Left colon (tissue), 2 donors: ENCODE data around the gene DAZAP2. TPM values are rescaled to one million over a fixed set of nuclear protein-coding genes. Genes with fewer than 3 reads are reported as not detected.
"Not testable (repeated sequence)": the region's sequence is repeated elsewhere in the genome, so short reads cannot be mapped to it uniquely, and the experiment has no call there.

Experiments
- ATAC-seq: fragments of 200-7000 bp; cut with Tn5 transposase; one replicate; pipeline ENCODE4 v1.9.1; 2020; ENCODE audit warnings: mild to moderate bottlenecking, moderate library complexity
- DNase-seq, 2 donors: peaks; one replicate each; pipeline ENCODE4 v3.0.0-alpha.2; 2020
- intact Hi-C, 2 donors: fragments of 100-400 bp; cut with DNase I in 1 of 2; cut with micrococcal nuclease in 1 of 2; formaldehyde crosslinking; loops; one replicate each; pipeline versions ENCODE4 v1.11.2 to v1.14.0; 2022; cut with DNase I, micrococcal nuclease
- total RNA-seq, 2 donors: library from RNA; stranded (reverse); fragmentation: NEBNext Ultra II Directional; extraction: Animal tissue kit (Norgen Biotek cat#: 25700); gene quantifications; one replicate each; pipeline ENCODE4 v1.2.1, GENCODE V29; 2021
- donor health status: DM: no; HTN: no; CAD: no.
- donor health status: DM: yes; HTN: yes; CAD: no.

The DAZAP2 gene
- total RNA-seq, 2 donors from 2014 or later: 300 to 304 TPM

DNA sequence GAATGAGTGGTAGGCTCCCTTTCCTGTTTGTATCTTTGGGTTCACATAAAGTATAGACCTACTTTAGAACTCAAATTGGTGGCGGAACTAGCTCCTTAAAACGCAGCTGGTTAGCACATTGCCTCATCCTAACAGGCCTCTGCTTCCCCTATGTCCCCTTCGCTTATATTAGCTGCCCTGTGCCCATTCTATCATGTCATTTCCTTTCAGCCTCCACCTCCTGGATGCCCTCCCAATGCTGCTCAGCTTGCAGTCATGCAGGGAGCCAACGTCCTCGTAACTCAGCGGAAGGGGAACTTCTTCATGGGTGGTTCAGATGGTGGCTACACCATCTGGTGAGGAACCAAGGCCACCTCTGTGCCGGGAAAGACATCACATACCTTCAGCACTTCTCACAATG lies 3.5 kb downstream of the DAZAP2 start:
- no peak for ATAC-seq
- no peak for DNase-seq
- intact Hi-C loops: no loop called here

DNA sequence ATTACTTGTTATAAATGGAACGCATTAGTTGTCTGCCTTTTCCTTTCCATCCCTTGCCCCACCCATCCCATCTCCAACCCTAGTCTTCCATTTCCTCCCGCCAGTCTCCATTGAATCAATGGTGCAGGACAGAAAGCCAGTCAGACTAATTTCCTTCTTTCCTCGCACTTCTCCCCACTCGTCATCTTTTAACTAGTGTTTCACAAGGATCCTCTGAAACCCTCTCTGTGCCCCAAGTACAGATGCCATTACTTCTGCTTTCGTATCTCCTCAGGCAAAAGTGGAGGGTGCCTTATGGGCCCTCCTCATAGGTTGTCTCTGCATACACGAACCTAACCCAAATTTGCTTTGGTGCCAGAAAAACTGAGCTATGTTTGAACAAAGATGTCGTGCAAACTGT lies 4.2 kb downstream of the DAZAP2 start:
- intact Hi-C loops: no loop called here
- ATAC-seq (no peak), DNase-seq (no peak)

DNA sequence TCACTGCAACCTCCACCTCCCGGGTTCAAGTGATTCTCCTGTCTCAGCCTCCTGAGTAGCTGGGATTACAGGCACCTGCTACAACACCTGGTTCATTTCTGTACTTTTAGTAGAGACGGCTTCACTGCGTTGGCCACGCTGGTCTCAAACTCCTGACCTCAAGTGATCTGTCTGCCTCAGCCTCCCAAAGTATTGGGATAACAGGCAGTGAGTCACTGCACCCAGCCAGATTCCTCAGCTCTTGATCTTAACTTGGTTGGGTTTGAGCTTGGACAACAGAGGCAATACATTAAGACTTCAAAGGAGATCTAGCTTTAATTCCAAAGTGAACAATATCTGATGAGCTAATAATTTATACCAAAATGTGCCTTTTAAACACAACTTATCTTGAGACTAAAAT lies 5.6 kb downstream of the DAZAP2 start:
- intact Hi-C loops: no loop called here
- ATAC-seq (no peak), DNase-seq (no peak)

GRCh38 chr12:51245476-51246253 lies 7.0 kb downstream of the DAZAP2 start:
- intact Hi-C loops: no loop called here
- DNase-seq (no peak), ATAC-seq (no peak)

DNA sequence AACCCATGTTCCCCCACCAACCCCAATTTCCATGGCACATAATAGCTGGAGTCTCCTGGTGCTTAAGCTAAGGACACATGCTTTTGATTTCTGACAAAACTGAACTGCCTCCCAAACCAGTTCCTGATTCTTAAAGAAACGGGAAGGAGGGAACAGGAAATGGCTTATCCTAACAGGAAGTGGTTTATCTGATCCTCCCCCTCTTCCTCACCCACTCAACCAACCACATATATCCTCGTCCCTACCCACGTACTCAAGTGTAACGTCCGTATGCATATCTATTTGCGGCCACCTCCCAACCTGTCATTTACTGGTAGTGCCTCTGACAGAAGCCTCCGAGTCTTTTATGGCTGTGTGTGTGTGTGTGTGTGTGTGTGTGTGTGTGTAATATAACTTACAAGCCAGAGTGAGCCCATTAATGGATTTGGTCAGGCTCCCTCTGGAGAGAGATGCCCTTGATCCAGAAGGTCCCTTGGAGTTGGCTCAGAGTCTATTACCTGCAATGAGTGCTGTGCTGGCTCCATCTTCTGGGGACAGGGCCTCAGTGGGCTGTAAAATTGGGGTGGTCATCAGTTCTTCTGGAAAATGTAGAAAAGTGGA lies 7.7 kb downstream of the DAZAP2 start:
- no peak for DNase-seq
- intact Hi-C loops: no loop called here
- peak; percentile 72 for ATAC-seq

- intact Hi-C loops: no loop called here
- peak; percentile 13 for ATAC-seq
- DNase-seq: no peak
Observed at GRCh38 chr12:51247523-51248206, 9.0 kb downstream of the DAZAP2 start.

- DNase-seq (no peak), ATAC-seq (no peak)
- intact Hi-C loops: loop anchor here in 1 of 2 donors (10.0 kb wide), 1 partner anchor 92 kb away; the partner anchor contains the start of gene CELA1
Observed at GRCh38 chr12:51253276-51253675, 14.7 kb downstream of the DAZAP2 start.

GRCh38 chr12:51254536-51254935 lies 15.9 kb downstream of the DAZAP2 start:
- intact Hi-C loops: loop anchor here in 1 of 2 donors (10.0 kb wide), 1 partner anchor 90 kb away; the partner anchor contains the start of gene CELA1
- ATAC-seq (no peak), DNase-seq (no peak)

DNA sequence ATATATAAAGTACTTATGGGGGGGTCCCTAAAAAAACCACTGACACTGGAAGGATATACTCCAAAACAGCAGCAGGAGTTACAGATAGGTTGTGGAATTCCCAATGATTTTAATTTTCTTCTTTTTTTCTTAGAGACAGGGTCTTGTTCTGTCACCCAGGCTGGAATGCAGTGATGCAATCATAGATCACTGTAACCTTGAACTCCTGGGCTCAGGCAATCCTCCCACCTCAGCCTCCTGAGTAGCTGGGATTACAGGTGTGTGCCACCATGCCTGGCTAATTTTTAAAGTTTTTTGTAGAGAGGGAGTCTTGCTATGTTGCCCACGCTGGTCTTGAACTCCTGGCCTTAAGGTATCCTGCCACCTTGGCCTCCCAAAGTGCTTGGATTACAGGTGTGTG lies 21.0 kb downstream of the DAZAP2 start:
- intact Hi-C loops: loop anchor here in 1 of 2 donors (10.0 kb wide), 1 partner anchor 85 kb away; the partner anchor contains the start of gene CELA1
- not testable (repeated sequence) for ATAC-seq, DNase-seq

GRCh38 chr12:51262758-51263177 lies 24.1 kb downstream of the DAZAP2 start:
- DNase-seq: peak; percentile 75 to 85
- ATAC-seq: peak; percentile 94
- intact Hi-C loops: no loop called here

DNA sequence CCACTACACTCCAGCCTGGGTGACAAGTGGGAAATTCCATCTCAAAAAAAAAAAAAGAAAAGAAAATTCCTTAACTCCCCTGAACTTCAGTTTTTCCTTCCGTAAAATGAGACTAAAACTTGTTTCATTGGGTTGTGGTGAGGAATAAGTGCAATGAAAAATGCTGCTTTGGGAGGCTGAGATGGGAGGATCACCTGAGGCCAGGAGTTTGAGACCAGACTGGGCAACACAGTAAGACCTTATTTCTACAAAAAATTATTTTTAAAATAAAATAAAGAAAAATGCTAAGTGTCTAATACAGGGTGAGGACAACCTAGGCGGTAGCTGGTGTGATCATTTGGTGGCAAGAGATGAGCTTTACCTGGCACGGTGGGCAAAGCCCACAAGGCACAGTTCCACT lies 24.7 kb downstream of the DAZAP2 start:
- no peak for ATAC-seq
- intact Hi-C loops: no loop called here
- no peak for DNase-seq

DNA sequence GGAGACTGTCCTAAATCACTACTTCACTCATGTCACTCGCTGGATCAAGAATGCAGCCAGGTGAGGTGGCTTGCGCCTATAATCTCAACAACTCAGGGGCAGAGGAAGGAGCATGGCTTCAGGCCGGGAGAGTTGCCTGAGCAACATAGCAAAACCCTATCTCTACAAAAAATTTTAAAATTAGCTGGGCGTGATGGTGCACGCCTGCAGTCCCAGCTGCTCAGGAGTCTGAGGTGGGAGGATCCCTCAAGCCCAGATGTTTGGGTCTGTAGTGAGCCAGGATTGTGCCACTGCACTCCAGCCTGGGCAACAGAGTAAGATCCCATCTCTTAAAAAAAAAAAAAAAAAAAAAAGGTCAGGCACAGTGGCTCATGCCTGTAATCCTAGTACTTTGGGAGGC lies 25.7 kb downstream of the DAZAP2 start:
- ATAC-seq (no peak), DNase-seq (no peak)
- intact Hi-C loops: no loop called here

- intact Hi-C loops: no loop called here
Observed at GRCh38 chr12:51265024-51265423, 26.4 kb downstream of the DAZAP2 start.

DNA sequence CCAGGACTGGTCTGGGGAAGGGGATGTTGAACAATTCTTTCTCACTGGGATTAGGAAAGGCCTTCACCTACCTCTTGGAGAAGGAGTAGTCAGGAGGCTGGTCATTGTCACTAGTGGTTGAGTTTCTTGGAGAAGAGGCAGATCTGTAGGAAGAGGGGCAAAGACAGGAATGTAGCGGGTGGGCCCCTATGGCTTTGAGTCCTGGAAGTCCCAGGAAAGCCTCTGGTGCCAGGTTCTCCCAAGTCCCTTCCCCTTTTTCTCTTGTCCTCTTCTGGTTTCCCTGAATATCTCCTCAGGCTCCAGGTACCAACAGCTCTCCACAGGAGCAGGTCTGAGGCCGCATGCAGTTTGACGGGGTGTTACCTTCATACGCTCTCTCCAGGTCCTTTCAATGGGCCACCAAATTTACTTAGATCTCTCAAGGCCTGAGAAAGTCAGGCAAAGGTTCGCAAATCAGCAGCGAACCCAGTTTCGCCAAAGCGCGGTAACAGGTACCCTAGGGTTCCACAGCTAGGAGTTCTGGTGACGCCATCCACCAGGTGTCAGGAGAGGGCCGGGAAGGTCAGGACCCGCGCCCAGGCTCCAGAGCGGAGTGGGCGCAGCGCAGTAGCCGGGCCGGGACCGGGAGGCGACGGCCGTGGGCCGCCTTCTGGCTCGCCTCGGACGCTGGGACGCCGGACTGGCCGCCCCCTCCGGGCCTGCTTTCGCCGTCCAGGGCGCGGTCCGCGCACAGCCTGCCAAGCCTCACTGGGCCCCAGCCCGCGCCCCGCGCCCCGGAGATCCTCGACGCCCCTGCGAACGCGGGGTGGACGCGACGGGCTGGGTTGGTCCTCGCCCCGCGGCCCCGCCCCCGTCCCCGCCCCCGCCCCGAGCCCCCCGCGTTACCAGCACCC lies 30.8 kb downstream of the DAZAP2 start:
- DNase-seq (peak; percentile 77 to 83), ATAC-seq (peak; percentile 66)
- intact Hi-C loops: no loop called here

More at GRCh38 chr12:51265024-51265423, 26.4 kb downstream of the DAZAP2 start:
- no peak for ATAC-seq
- no peak for DNase-seq

DNA sequence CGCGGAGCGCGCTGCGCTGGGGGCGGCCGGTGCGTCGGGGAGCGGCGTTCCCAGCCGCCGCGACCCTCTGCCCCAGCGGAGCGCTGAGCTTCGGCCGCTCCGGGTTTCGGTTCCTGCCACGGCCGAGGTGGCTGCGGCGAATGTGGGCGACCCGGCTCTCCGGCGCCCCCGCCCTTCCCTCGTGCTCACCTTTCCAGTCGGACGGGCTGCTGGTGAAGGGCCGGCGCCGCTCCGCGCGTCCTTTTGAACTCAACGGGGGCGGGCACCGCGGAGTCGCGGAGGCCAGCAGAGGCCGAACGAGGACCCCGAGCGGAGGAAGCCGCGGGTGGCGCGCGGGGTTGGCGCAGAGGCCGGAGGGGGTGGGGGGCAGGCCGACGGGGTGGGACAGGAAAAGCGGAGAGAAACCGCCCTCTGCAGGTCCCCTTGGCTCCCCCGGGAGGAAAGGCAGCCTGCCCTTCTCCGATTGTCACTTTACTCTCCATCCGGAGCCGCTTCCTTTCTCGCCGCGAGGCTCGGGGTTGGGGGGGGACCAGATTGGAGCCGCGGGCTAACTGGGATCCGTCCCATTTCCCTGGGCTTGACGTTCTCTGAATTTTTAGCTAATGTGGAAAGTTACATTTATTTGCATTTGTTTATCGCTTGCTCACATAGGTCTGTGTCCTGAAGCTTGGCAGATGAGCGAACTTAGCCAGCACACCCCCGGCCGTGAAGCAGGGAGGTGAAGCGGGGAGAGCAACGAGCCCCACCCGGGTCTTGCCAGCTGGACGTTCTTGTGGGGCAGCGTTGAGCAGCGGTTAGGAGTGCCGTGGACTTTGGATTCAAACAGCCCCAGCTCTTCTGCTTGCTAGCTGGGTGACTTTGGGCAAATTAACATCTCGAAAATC lies 31.7 kb downstream of the DAZAP2 start, which contains the start of gene SMAGP:
SMAGP (minus strand) TSS at position 349 of the 884 bp plus-strand sequence. CDS start 1,137 bp downstream, outside the sequence.
- DNase-seq (peak; percentile 86 to 90), ATAC-seq (peak; percentile 74)
- intact Hi-C loops: no loop called here

DNA sequence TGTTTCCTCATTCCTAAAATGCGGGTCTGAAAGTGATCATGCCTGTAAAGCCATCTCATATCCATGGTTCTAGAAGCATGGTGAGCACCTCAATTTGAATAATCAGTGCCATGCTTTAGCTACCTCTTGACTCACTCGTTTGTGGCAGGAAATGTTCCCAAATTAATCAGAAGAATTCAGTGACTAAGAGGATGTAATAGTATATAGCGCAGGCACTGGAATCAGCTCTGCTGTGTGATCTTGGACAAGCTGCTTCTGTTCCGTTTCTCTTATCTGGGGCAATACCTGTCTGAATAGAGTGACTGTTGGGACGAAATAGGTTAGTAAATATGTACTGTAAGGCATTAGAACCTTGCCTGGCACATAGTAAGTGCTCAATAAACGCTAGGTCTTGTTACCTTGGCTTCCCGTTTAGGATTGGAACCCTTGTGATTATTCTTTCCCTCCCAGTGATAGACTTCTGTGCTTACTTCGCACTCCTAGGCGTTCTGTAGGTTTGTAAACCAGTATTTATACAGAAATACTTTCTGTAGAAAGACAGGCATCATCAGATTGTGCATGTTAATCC lies 32.4 kb downstream of the DAZAP2 start:
- ATAC-seq (peak; percentile 34), DNase-seq (no peak)
- intact Hi-C loops: no loop called here

GRCh38 chr12:51272810-51273209 lies 34.2 kb downstream of the DAZAP2 start:
- intact Hi-C loops, ATAC-seq, DNase-seq: not testable (repeated sequence)
